ENCODE results near the gene EGFR. TPM values are rescaled to one million over a fixed set of nuclear protein-coding genes. Genes with fewer than 3 reads are reported as not detected.
A peak's percentile ranks its signal among the peaks of the same experiment; 100 is the strongest.

EGFR gene
- total RNA-seq, 1 experiment from 2014 or later, result 50.0 TPM

GRCh38 chr7:54987772-54988171 lies 31.0 kb upstream of the EGFR start:
- no peak overlapping the region for H3K4me3 ChIP-seq (ENCODE audit: low read length)

GRCh38 chr7:54988516-54988915 lies 30.3 kb upstream of the EGFR start:
- Histone ChIP-seq H3F3A (ENCODE audit: low read length, unreplicated experiment) (peaks cover 4% of the 10 kb centered on the region), H3K9me3 (ENCODE audit: low read length) (no peaks in the 10 kb centered on the region), H3K9ac (ENCODE audit: low read length) (no peak overlapping the region), H4K20me1 (ENCODE audit: low read length) (no peaks in the 10 kb centered on the region), H3K27me3 (ENCODE audit: low read length) (no peaks in the 10 kb centered on the region), H3K4me1 (ENCODE audit: insufficient read depth, low read length) (peaks cover 38% of the 10 kb centered on the region), H3K4me3 (ENCODE audit: low read length) (no peak overlapping the region), H3K36me3 (ENCODE audit: low read depth, low read length) (no peaks in the 10 kb centered on the region), H3K9me2 (replicated peaks; ENCODE audit: low read length) (no peaks in the 10 kb centered on the region), H2AFZ (ENCODE audit: low read length) (no peak overlapping the region), H3K4me2 (ENCODE audit: low read length) (no peak overlapping the region), H3K27ac (ENCODE audit: low read length) (no peak overlapping the region), H3K79me2 (ENCODE audit: low read length) (no peaks in the 10 kb centered on the region)
- intact Hi-C loops (cut with micrococcal nuclease), result loop anchor here (5.0 kb wide), 1 partner anchor 156 kb away; no protein-coding TSS in a partner anchor
- BruUV-seq (replicated peaks), result no TSS peak
- DNase-seq (no peak), ATAC-seq (no peak)
- ChIA-PET CTCF (no interaction called here), POLR2A (ENCODE audit: unreplicated experiment) (no interaction called here)
- TF ChIP-seq EZH2phosphoT487 (IDR thresholded peaks at IDR 0.05; ENCODE audit: borderline replicate concordance, low read length) (no peak), CTCF (conservative IDR thresholded peaks at IDR 0.05; ENCODE audit: low read depth, low read length) (no peak), EZH2 (IDR thresholded peaks at IDR 0.05; ENCODE audit: low read length, unreplicated experiment) (no peak)

More at GRCh38 chr7:54987772-54988171, 31.0 kb upstream of the EGFR start:
- intact Hi-C loops (cut with micrococcal nuclease), result loop anchor here (5.0 kb wide), 1 partner anchor 155 kb away; no protein-coding TSS in a partner anchor
- Histone ChIP-seq H3F3A (ENCODE audit: low read length, unreplicated experiment) (peaks cover 4% of the 10 kb centered on the region), H2AFZ (ENCODE audit: low read length) (no peak overlapping the region), H3K36me3 (ENCODE audit: low read depth, low read length) (no peaks in the 10 kb centered on the region), H3K27ac (ENCODE audit: low read length) (peak overlapping the region; percentile 10), H3K9ac (ENCODE audit: low read length) (no peak overlapping the region), H3K4me2 (ENCODE audit: low read length) (no peak overlapping the region), H4K20me1 (ENCODE audit: low read length) (no peaks in the 10 kb centered on the region), H3K9me2 (replicated peaks; ENCODE audit: low read length) (no peaks in the 10 kb centered on the region), H3K79me2 (ENCODE audit: low read length) (no peaks in the 10 kb centered on the region), H3K27me3 (ENCODE audit: low read length) (no peaks in the 10 kb centered on the region), H3K9me3 (ENCODE audit: low read length) (no peaks in the 10 kb centered on the region), H3K4me1 (ENCODE audit: insufficient read depth, low read length) (peaks cover 38% of the 10 kb centered on the region)
- ChIA-PET CTCF (no interaction called here), POLR2A (ENCODE audit: unreplicated experiment) (interaction anchor here (0.6 to 0.7 kb wide), 2 partner anchors 18 to 24 kb away, joined by 3 read pairs; no protein-coding TSS in a partner anchor)
- DNase-seq, result peak; percentile 40
- TF ChIP-seq CTCF (conservative IDR thresholded peaks at IDR 0.05; ENCODE audit: low read depth, low read length), result no peak
- TF ChIP-seq EZH2 (IDR thresholded peaks at IDR 0.05; ENCODE audit: low read length, unreplicated experiment), result no peak
- no peak for TF ChIP-seq EZH2phosphoT487 (IDR thresholded peaks at IDR 0.05; ENCODE audit: borderline replicate concordance, low read length)
- peak; percentile 20; the same call in 1 of the 2 replicates for ATAC-seq
- BruUV-seq (replicated peaks), result no TSS peak

- Histone ChIP-seq H2AFZ (ENCODE audit: low read length) (no peak overlapping the region), H3F3A (ENCODE audit: low read length, unreplicated experiment) (peaks cover 4% of the 10 kb centered on the region), H3K79me2 (ENCODE audit: low read length) (no peaks in the 10 kb centered on the region), H3K27ac (ENCODE audit: low read length) (no peak overlapping the region), H3K4me2 (ENCODE audit: low read length) (no peak overlapping the region), H3K9me2 (replicated peaks; ENCODE audit: low read length) (no peaks in the 10 kb centered on the region), H3K9ac (ENCODE audit: low read length) (no peak overlapping the region), H3K9me3 (ENCODE audit: low read length) (no peaks in the 10 kb centered on the region), H3K4me3 (ENCODE audit: low read length) (no peak overlapping the region), H4K20me1 (ENCODE audit: low read length) (no peaks in the 10 kb centered on the region), H3K36me3 (ENCODE audit: low read depth, low read length) (no peaks in the 10 kb centered on the region), H3K4me1 (ENCODE audit: insufficient read depth, low read length) (peaks cover 37% of the 10 kb centered on the region), H3K27me3 (ENCODE audit: low read length) (no peaks in the 10 kb centered on the region)
- intact Hi-C loops (cut with micrococcal nuclease), result loop anchor here (5.0 kb wide), 1 partner anchor 157 kb away; no protein-coding TSS in a partner anchor
- ATAC-seq (no peak), DNase-seq (no peak)
- TF ChIP-seq EZH2phosphoT487 (IDR thresholded peaks at IDR 0.05; ENCODE audit: borderline replicate concordance, low read length) (no peak), CTCF (conservative IDR thresholded peaks at IDR 0.05; ENCODE audit: low read depth, low read length) (no peak), EZH2 (IDR thresholded peaks at IDR 0.05; ENCODE audit: low read length, unreplicated experiment) (no peak)
- POLR2A ChIA-PET (ENCODE audit: unreplicated experiment), result no interaction called here
- CTCF ChIA-PET, result no interaction called here
- no TSS peak for BruUV-seq (replicated peaks)
These were observed 29.2 kb upstream of the EGFR start for GRCh38 chr7:54989453-54990225.
